ENCODE data around the gene SLC25A29. TPM values are rescaled to one million over a fixed set of nuclear protein-coding genes. Genes with fewer than 3 reads are reported as not detected.

SLC25A29 gene
- total and polyA plus RNA-seq, 2 of the 8 experiments (the other 6 are each of a cell fraction or from before 2014, with no cell fraction given): 135 to 177 TPM

- TF ChIP-seq TAF1 (IDR thresholded peaks at IDR 0.05; ENCODE audit: low read depth, low read length) (peak; percentile 53), SRF (IDR thresholded peaks at IDR 0.05; ENCODE audit: low read depth, low read length) (no peak), JUND (IDR thresholded peaks at IDR 0.05; ENCODE audit: low read length) (no peak), SIN3A (conservative IDR thresholded peaks at IDR 0.05 in 1 of 2, IDR thresholded peaks at IDR 0.05 in 1 of 2; ENCODE audit: low read depth in 1 of 2, low read length in 2 of 2) (peak in 1 of 2 experiments; percentile 46; a peak in 2 of 4 replicates), ASH2L (IDR thresholded peaks at IDR 0.05; ENCODE audit: low read length) (peak; percentile 80), RBBP5 (IDR thresholded peaks at IDR 0.05; ENCODE audit: borderline replicate concordance, low read depth, low read length) (no peak; the same call in 1 of the 2 replicates), EZH2 (IDR thresholded peaks at IDR 0.05; ENCODE audit: low read depth, low read length, severe bottlenecking) (no peak), ATF2 (IDR thresholded peaks at IDR 0.05; ENCODE audit: low read length) (no peak), SUZ12 (IDR thresholded peaks at IDR 0.05; ENCODE audit: low read length) (no peak), CREB1 (IDR thresholded peaks at IDR 0.05) (no peak), KDM4A (IDR thresholded peaks at IDR 0.05; ENCODE audit: low read depth, low read length, severe bottlenecking) (peak; percentile 85), RFX5 (IDR thresholded peaks at IDR 0.05; ENCODE audit: borderline replicate concordance, low read depth, low read length) (no peak), SP4 (IDR thresholded peaks at IDR 0.05; ENCODE audit: low read length) (no peak), CTBP2 (IDR thresholded peaks at IDR 0.05; ENCODE audit: borderline replicate concordance, insufficient read depth, insufficient read length, low read length) (no peak), CBX8 (IDR thresholded peaks at IDR 0.05; ENCODE audit: borderline replicate concordance, low read depth, low read length) (no peak), MAFK (IDR thresholded peaks at IDR 0.05; ENCODE audit: low read depth, low read length) (no peak)
- TF ChIP-seq, protein P1, sequence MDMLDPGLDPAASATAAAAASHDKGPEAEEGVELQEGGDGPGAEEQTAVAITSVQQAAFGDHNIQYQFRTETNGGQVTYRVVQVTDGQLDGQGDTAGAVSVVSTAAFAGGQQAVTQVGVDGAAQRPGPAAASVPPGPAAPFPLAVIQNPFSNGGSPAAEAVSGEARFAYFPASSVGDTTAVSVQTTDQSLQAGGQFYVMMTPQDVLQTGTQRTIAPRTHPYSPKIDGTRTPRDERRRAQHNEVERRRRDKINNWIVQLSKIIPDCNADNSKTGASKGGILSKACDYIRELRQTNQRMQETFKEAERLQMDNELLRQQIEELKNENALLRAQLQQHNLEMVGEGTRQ (IDR thresholded peaks at IDR 0.05; ENCODE audit: low read length): no peak
- TF ChIP-seq, protein P2, sequence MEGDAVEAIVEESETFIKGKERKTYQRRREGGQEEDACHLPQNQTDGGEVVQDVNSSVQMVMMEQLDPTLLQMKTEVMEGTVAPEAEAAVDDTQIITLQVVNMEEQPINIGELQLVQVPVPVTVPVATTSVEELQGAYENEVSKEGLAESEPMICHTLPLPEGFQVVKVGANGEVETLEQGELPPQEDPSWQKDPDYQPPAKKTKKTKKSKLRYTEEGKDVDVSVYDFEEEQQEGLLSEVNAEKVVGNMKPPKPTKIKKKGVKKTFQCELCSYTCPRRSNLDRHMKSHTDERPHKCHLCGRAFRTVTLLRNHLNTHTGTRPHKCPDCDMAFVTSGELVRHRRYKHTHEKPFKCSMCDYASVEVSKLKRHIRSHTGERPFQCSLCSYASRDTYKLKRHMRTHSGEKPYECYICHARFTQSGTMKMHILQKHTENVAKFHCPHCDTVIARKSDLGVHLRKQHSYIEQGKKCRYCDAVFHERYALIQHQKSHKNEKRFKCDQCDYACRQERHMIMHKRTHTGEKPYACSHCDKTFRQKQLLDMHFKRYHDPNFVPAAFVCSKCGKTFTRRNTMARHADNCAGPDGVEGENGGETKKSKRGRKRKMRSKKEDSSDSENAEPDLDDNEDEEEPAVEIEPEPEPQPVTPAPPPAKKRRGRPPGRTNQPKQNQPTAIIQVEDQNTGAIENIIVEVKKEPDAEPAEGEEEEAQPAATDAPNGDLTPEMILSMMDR (IDR thresholded peaks at IDR 0.05; ENCODE audit: control extremely low read depth in 1 of 3, insufficient read depth in 1 of 3, low read depth in 1 of 3, low read length in 3 of 3): no peak
These were observed 938 bp upstream of the SLC25A29 start (continued) for GRCh38 chr14:100306998-100307765.

Measured in H1 (cell line).